ENCODE data around the gene HSPB9. TPM values are rescaled to one million over a fixed set of nuclear protein-coding genes. Genes with fewer than 3 reads are reported as not detected.

The HSPB9 gene
- total and polyA plus RNA-seq, 10 of the 15 experiments (the other 5 are each of a cell fraction or from before 2014, with no cell fraction given): 0.04 to 0.40 (median 0.11) TPM; not detected in 7

DNA sequence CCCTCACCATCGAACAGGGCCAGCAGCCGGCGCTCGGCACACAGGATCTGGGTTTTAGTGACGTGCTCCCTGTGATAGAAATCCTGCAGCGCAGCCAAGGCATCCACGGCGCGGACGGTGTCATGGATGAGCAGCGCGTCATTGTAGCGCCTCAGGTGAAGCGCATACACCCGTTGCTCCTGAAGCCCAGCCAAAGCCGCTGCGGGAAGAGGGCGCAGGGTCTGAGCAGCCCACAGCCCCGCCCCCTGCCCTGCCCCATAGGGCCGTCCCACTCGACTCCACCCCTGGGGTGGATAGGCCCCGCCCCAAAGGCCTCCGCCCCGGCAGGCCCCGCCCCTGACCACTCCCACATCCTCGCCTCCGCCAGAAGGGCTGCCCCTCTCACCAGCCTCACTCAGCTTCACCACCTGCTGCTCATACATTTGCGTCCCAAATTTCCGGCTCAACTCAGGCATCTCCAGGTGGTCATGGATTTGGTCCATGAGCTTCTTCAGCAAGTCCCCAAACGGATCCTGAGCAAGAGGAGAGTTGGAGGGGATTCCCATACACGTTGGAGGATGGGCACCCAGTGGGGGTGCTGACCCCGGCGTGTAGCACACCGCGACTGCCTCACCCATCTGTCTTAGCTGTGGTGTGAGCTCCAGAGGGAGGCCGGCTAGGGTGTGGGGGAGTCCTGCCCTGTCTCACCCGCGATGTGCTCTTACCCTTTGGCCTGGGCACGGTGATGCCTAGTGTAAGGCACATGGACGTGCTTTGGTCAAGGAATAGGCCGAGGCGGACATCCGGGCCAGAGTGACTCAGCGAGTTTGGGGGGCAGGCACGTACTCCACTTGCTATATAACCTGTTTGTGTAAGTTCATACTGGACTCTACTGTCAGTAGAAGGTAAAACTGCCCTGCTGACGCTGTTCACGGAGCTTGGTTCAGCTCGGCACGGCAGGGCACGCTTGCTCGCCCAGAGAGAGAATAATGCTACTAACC, 14.7 kb upstream of the HSPB9 start (continued):
- TF ChIP-seq, protein P1, sequence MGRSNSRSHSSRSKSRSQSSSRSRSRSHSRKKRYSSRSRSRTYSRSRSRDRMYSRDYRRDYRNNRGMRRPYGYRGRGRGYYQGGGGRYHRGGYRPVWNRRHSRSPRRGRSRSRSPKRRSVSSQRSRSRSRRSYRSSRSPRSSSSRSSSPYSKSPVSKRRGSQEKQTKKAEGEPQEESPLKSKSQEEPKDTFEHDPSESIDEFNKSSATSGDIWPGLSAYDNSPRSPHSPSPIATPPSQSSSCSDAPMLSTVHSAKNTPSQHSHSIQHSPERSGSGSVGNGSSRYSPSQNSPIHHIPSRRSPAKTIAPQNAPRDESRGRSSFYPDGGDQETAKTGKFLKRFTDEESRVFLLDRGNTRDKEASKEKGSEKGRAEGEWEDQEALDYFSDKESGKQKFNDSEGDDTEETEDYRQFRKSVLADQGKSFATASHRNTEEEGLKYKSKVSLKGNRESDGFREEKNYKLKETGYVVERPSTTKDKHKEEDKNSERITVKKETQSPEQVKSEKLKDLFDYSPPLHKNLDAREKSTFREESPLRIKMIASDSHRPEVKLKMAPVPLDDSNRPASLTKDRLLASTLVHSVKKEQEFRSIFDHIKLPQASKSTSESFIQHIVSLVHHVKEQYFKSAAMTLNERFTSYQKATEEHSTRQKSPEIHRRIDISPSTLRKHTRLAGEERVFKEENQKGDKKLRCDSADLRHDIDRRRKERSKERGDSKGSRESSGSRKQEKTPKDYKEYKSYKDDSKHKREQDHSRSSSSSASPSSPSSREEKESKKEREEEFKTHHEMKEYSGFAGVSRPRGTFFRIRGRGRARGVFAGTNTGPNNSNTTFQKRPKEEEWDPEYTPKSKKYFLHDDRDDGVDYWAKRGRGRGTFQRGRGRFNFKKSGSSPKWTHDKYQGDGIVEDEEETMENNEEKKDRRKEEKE (IDR thresholded peaks at IDR 0.05): no peak
- TF ChIP-seq, protein P2, sequence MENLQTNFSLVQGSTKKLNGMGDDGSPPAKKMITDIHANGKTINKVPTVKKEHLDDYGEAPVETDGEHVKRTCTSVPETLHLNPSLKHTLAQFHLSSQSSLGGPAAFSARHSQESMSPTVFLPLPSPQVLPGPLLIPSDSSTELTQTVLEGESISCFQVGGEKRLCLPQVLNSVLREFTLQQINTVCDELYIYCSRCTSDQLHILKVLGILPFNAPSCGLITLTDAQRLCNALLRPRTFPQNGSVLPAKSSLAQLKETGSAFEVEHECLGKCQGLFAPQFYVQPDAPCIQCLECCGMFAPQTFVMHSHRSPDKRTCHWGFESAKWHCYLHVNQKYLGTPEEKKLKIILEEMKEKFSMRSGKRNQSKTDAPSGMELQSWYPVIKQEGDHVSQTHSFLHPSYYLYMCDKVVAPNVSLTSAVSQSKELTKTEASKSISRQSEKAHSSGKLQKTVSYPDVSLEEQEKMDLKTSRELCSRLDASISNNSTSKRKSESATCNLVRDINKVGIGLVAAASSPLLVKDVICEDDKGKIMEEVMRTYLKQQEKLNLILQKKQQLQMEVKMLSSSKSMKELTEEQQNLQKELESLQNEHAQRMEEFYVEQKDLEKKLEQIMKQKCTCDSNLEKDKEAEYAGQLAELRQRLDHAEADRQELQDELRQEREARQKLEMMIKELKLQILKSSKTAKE (IDR thresholded peaks at IDR 0.05; ENCODE audit: low read depth, poor library complexity, severe bottlenecking): no peak

DNA sequence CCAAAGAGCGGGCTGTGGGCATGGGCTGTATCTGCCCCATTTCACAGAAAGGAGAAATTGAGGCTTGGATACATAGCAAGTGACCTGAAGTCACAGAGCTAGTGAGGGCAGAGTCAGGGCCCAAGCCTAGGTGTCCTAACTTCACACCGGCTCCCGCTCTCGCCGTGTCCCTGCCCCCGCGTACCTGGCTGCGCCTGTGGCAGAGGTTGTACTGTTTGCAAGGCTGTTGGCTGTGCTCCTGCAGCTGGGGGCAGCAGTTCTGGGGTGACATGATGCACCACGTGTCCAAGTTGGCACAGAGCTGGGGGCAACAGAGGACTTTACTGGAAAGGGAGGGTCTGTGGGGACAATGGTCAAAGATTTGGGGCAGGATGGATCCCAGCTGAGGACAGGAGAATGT, 13.5 kb upstream of the HSPB9 start:
- ATAC-seq (no peak), DNase-seq (ENCODE audit: low read depth, low spot score) (no peak), FAIRE-seq (no peak)
- Histone ChIP-seq H3K79me2 (ENCODE audit: control insufficient read depth, insufficient read depth, low read length) (peaks cover 13% of the 10 kb centered on the region), H3K4me3 (no peak overlapping the region), H3K9ac (ENCODE audit: control insufficient read depth, insufficient read depth, low read length) (no peak overlapping the region), H3K4me1 (ENCODE audit: control insufficient read depth, insufficient read depth, low read length) (peaks cover 20% of the 10 kb centered on the region), H4K20me1 (ENCODE audit: control insufficient read depth, insufficient read depth) (no peaks in the 10 kb centered on the region), H3K27ac (ENCODE audit: control insufficient read depth, insufficient read depth) (no peak overlapping the region), H2AFZ (ENCODE audit: control insufficient read depth, low read depth, low read length) (no peak overlapping the region), H3K9me3 (replicated peaks; ENCODE audit: control insufficient read depth, insufficient read depth, low read length) (no peaks in the 10 kb centered on the region), H3K4me2 (ENCODE audit: control insufficient read depth, insufficient read depth) (no peak overlapping the region), H3K27me3 (replicated peaks in 1 of 2; ENCODE audit: control insufficient read depth in 2 of 2, insufficient read depth in 2 of 2, low read length in 1 of 2) (no peaks in the 10 kb centered on the region), H3K36me3 (ENCODE audit: control insufficient read depth in 2 of 2, insufficient read depth in 2 of 2, low read length in 1 of 2) (peaks cover 0 to 4% of the 10 kb centered on the region in 2 experiments; a peak in 1 of 4 replicates)
- POLR2A ChIA-PET: interaction anchor here (0.9 kb wide), 1 partner anchor 11 kb away, joined by 3 read pairs; the partner anchor contains the start of gene ZNF385C
- BruUV-seq (replicated peaks): no TSS peak
- SMC1A ChIA-PET (ENCODE audit: uncharacterized antibody, unreplicated experiment): no interaction called here
- intact Hi-C loops (cut with micrococcal nuclease; ENCODE audit: unreplicated experiment) (no loop called here), in situ Hi-C loops (cut with MboI) (no loop called here)
- WGBS (ENCODE audit: insufficient coverage, insufficient replicate concordance, low lambda C conversion rate, missing lambda C conversion rate): 91% methylated on average over 9 of the region's 9 CpGs
- TF ChIP-seq POU2F2 (IDR thresholded peaks at IDR 0.05; ENCODE audit: borderline replicate concordance, low read depth, low read length) (no peak), JUNB (IDR thresholded peaks at IDR 0.05) (no peak), SP1 (IDR thresholded peaks at IDR 0.05; ENCODE audit: low read depth, low read length) (no peak)
- RAD21 ChIA-PET (ENCODE audit: unreplicated experiment): interaction anchor here (1.2 kb wide), 1 partner anchor 143 kb away, joined by 3 read pairs; the partner anchor contains the start of gene CNP
- CTCF ChIA-PET: interaction anchor here (0.7 to 7.5 kb wide), 4 partner anchors 43 to 144 kb away, joined by 3 to 61 read pairs (median 4); partner anchors contain the start of gene NKIRAS2
